ENCODE data around the gene ANKUB1. TPM values are rescaled to one million over a fixed set of nuclear protein-coding genes. Genes with fewer than 3 reads are reported as not detected.

The ANKUB1 gene
- total and polyA plus RNA-seq, 10 of the 15 experiments (the other 5 are each of a cell fraction or from before 2014, with no cell fraction given): 0.08 TPM; not detected in 9

DNA sequence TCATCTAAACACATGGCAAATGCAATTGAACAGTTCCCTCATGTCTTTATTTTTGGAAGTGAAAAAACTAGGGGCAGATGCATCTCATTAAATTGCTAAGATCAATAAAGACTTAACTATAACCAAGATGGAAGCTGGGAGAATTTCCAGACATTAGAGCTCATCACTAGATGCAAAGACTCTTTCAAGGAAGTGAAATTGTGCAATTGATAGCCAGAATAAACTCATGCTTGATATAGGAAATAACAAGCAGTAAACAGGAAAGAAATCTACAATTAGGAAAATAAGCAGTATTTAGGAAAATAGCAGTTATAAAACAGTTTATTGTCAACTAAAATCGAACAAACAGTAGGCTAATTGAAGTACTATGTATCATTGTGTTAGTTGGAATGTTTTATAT is 8.8 kb upstream of the ANKUB1 start:
- no peaks in the 10 kb centered on the region for H3K36me3 ChIP-seq (ENCODE audit: control insufficient read depth in 2 of 2, insufficient read depth in 2 of 2, low read length in 1 of 2)
- no peak for TF ChIP-seq BACH1 (IDR thresholded peaks at IDR 0.05; ENCODE audit: borderline replicate concordance)
- TF ChIP-seq SIX5 (IDR thresholded peaks at IDR 0.05; ENCODE audit: low read depth, low read length, severe bottlenecking): no peak
- no peak for TF ChIP-seq POU2F2 (IDR thresholded peaks at IDR 0.05; ENCODE audit: borderline replicate concordance, low read depth, low read length)

GRCh38 chr3:149800693-149801092 is 8.3 kb upstream of the ANKUB1 start:
- no peaks in the 10 kb centered on the region for H3K36me3 ChIP-seq (ENCODE audit: control insufficient read depth in 2 of 2, insufficient read depth in 2 of 2, low read length in 1 of 2)
- ChIA-PET CTCF (interaction anchor here (1.4 kb wide), 1 partner anchor 30 kb away, joined by 4 read pairs; no protein-coding TSS in a partner anchor), RAD21 (ENCODE audit: unreplicated experiment) (no interaction called here), SMC1A (ENCODE audit: uncharacterized antibody, unreplicated experiment) (interaction anchor here (1.4 kb wide), 1 partner anchor 8 kb away, joined by 4 read pairs; no protein-coding TSS in a partner anchor), POLR2A (no interaction called here)
- no peak overlapping the region for H3K9ac ChIP-seq (ENCODE audit: control insufficient read depth, insufficient read depth, low read length)
- no TSS peak for BruUV-seq (replicated peaks)
- in situ Hi-C loops (cut with MboI): no loop called here
- H3K4me3 ChIP-seq: no peak overlapping the region
- no peaks in the 10 kb centered on the region for H3K9me3 ChIP-seq (replicated peaks; ENCODE audit: control insufficient read depth, insufficient read depth, low read length)
- H3K4me2 ChIP-seq (ENCODE audit: control insufficient read depth, insufficient read depth): no peak overlapping the region
- H3K79me2 ChIP-seq (ENCODE audit: control insufficient read depth, insufficient read depth, low read length): no peaks in the 10 kb centered on the region
- intact Hi-C loops (cut with micrococcal nuclease; ENCODE audit: unreplicated experiment): no loop called here
- 66% methylated on average over 8 of the region's 8 CpGs for WGBS (ENCODE audit: insufficient coverage, insufficient replicate concordance, low lambda C conversion rate, missing lambda C conversion rate)
- FAIRE-seq (no peak), ATAC-seq (no peak), DNase-seq (ENCODE audit: low read depth, low spot score) (no peak)
- H3K27ac ChIP-seq (ENCODE audit: control insufficient read depth, insufficient read depth): no peak overlapping the region
- no peaks in the 10 kb centered on the region for H3K4me1 ChIP-seq (ENCODE audit: control insufficient read depth, insufficient read depth, low read length)
- H2AFZ ChIP-seq (ENCODE audit: control insufficient read depth, low read depth, low read length): no peak overlapping the region
- no peak for TF ChIP-seq BCL11A (IDR thresholded peaks at IDR 0.05; ENCODE audit: low read depth, low read length)
- no peaks in the 10 kb centered on the region for H4K20me1 ChIP-seq (ENCODE audit: control insufficient read depth, insufficient read depth)
- H3K27me3 ChIP-seq (replicated peaks in 1 of 2; ENCODE audit: control insufficient read depth in 2 of 2, insufficient read depth in 2 of 2, low read length in 1 of 2): no peaks in the 10 kb centered on the region

More for the DNA sequence above, 8.8 kb upstream of the ANKUB1 start:
- no peak overlapping the region for H3K27ac ChIP-seq (ENCODE audit: control insufficient read depth, insufficient read depth)
- H3K79me2 ChIP-seq (ENCODE audit: control insufficient read depth, insufficient read depth, low read length): no peaks in the 10 kb centered on the region
- no peaks in the 10 kb centered on the region for H4K20me1 ChIP-seq (ENCODE audit: control insufficient read depth, insufficient read depth)
- no peak overlapping the region for H3K4me3 ChIP-seq
- ChIA-PET SMC1A (ENCODE audit: uncharacterized antibody, unreplicated experiment) (interaction anchor here (0.6 kb wide), 1 partner anchor 30 kb away, joined by 3 read pairs; no protein-coding TSS in a partner anchor), POLR2A (no interaction called here), CTCF (interaction anchor here (1.1 to 1.4 kb wide), 2 partner anchors 31 to 44 kb away, joined by 3 to 4 read pairs; no protein-coding TSS in a partner anchor), RAD21 (ENCODE audit: unreplicated experiment) (no interaction called here)
- in situ Hi-C loops (cut with MboI): no loop called here
- H2AFZ ChIP-seq (ENCODE audit: control insufficient read depth, low read depth, low read length): no peak overlapping the region
- intact Hi-C loops (cut with micrococcal nuclease; ENCODE audit: unreplicated experiment): no loop called here
- FAIRE-seq (no peak), ATAC-seq (no peak), DNase-seq (ENCODE audit: low read depth, low spot score) (no peak)
- H3K4me1 ChIP-seq (ENCODE audit: control insufficient read depth, insufficient read depth, low read length): no peaks in the 10 kb centered on the region
- WGBS (ENCODE audit: insufficient coverage, insufficient replicate concordance, low lambda C conversion rate, missing lambda C conversion rate): 0% methylated on average over 1 of the region's 1 CpG
- no peak overlapping the region for H3K4me2 ChIP-seq (ENCODE audit: control insufficient read depth, insufficient read depth)
- H3K27me3 ChIP-seq (replicated peaks in 1 of 2; ENCODE audit: control insufficient read depth in 2 of 2, insufficient read depth in 2 of 2, low read length in 1 of 2): no peaks in the 10 kb centered on the region
- H3K9me3 ChIP-seq (replicated peaks; ENCODE audit: control insufficient read depth, insufficient read depth, low read length): no peaks in the 10 kb centered on the region
- BruUV-seq (replicated peaks): no TSS peak
- no peak overlapping the region for H3K9ac ChIP-seq (ENCODE audit: control insufficient read depth, insufficient read depth, low read length)

Measured in GM12878 (cell line).